ENCODE data around the gene CTAG1B. TPM values are rescaled to one million over a fixed set of nuclear protein-coding genes. Genes with fewer than 3 reads are reported as not detected.
"Not testable (repeated sequence)": the region's sequence is repeated elsewhere in the genome, so short reads cannot be mapped to it uniquely, and the experiment has no call there.

Gene CTAG1B
- total RNA-seq (2014; rRNA removed; shearing (Covaris generic)), result not detected in 2 replicates
- polyA plus RNA-seq (2014; cell fraction: nucleus; rRNA removed), result not detected in 2 replicates

DNA sequence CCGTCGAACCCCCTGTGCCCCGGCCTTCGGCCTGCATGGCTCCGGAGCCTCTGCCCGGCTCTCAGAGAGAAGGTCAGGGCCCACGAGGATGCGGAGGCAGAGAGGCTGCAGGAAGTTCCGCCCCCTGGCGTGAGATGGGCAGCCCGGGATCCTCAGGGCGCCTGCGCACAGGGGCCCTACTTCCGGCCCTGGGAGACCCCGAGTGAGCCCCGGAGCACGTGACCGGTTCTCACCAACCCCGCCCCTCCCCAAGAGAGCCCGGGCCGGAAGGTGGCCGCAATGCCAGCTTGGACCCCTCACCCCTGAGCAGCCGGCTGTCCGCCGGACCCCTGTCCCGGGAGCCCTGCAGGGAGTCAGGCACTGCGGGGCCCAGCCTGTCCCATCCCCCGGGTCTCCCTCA is at the start of gene CTAG1B:
TSS of gene CTAG1B (minus strand) at position 101 of the 400 bp plus-strand sequence. CDS start at position 37, 64 bp downstream.
- DNase-seq (ENCODE audit: extremely low read depth, low read depth), result not testable (repeated sequence)

DNA sequence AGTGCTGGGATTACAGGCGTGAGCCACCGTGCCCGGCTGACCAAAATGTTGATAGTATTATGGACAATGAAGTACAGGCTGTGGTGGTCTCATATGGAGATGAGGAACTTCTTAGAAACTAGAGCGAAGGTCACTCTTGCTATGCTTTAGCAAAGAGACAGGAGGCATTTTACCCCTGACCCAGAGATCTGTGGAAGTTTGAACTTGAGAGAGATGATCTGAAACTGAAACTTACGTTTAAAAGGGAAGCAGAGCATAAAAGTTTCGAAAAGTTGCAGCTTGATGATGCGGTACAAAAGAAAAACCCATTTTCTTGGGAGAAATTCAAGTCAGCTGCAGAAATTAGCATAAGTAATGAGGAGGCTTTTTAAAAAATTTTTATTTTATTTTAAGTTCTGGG is 42.8 kb upstream of the CTAG1B start:
- no peak for DNase-seq (ENCODE audit: extremely low read depth, low read depth)

DNA sequence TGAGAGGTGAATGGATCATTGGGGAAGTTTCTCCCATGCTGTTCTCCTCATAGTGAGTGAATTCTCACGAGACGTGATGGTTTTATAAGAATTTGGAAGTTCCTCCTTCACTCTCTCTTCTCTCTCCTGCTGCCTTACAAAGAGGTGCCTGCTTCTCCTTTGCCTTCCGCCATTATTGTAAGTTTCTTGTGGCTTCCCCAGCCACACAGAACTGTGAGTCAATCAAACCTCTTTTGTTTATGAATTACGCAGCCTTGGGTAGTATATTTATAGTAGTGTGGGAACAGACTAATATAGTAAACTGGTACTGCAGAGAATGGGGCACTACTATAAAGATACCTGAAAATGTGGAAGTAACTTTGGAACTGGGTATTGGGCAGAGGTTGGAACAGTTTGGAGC is 42.1 kb upstream of the CTAG1B start:
- no peak for DNase-seq (ENCODE audit: extremely low read depth, low read depth)

DNA sequence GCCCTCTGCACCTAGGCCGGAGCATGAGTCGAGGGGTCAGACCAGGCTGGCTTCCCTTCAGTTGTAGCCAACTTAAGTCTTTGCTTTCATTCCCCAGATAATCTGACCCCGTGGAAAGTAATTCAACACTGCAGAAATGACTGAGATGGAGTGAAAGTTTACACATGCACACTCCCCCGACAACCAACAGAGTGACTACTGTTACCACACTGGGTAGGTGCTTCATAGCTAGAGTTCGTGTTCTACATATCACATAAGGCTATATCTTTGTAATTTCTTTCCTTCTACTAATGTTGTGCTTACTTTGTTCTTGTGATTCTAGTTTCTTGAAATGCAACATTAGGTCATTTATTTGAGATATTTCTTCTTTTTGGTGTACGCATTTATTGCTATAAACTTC is 41.5 kb upstream of the CTAG1B start:
- no peak for DNase-seq (ENCODE audit: extremely low read depth, low read depth)

DNA sequence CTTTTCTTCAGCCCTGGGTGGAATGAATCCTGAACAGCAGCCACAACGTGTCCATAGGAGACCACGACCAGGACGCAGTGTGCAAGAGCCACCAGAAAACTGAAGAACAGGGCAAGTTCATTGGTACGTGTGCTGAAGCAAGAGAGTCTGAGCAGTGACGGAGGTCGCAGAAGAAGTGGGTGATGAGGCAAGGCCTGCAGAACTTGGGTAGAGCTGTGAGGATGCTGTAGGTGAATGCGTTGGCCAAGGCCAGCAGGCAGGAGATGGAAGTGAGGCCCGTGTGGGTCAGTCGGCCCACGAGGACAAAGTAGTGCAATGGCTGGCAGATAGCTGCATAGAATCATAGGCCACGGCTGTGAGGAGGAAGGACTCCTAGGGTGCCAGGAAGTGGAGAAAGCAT is 39.9 kb upstream of the CTAG1B start:
- DNase-seq (ENCODE audit: extremely low read depth, low read depth), result no peak

DNA sequence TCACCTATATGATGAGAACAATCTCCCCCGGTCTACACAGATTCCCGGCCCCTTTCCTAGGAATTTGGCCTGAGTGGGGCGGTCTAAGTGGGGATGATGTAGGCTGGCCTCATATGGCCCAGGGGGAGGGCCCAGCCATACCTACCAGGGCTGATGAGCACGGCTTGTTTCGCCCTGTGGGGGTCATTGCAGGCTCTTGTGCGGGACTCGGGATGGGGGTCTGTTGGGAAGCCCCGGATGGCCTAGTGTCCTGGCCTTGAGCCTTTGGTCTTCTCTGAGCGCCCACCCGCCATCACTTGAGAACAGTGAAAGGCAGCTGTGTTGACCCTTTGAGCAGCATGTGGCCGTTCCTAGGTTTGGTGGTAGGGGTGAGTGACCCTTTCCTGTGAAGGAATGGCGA is 39.1 kb upstream of the CTAG1B start:
- no peak for DNase-seq (ENCODE audit: extremely low read depth, low read depth)

DNA sequence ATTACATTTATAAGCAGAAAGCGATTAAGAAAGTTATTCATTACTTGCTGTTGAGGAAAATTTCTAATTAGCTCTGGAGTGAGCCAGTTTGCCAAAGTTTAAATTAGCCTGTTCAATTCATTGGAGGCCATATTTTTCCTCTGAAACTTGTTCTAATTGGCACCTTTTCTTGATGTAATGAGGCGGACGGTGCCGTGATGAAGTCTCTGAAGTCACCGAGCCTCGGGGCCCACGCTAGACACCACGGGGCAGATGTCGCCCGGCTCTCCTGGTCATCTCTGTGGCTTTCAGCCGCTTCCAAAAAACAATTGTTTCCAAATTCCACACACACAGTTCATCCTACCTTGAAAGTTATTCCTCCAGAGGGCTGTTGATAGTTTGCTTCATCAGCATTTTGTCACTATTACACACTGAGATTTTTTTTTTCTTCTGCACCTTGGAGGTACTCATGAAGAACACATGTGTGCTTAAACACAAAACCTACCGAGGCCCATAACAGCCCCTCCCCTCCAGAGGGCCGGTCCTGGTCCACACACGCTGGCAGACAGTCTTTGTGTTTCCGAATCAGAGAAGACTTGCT is 38.2 kb upstream of the CTAG1B start:
- DNase-seq (ENCODE audit: extremely low read depth, low read depth), result no peak

DNA sequence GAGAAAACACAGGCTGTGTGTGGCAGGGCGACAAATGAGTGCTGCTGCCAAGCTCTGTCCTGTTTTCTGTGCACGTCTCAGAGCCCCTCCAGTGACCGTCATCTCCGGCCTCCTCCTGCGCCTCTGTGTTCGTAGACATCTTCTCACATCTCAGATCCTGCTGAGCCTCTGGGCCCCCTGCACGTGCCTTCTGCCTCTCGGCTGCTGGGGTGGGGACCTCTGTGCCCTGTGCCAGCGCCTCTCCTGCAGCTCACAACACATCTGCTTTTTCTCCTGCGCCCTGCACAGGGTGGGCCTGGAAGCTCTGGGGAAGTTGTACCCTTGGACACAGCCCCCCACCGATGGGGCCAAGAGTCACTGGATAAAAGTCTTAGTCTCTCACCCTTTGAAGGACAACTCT is 36.7 kb upstream of the CTAG1B start:
- no peak for DNase-seq (ENCODE audit: extremely low read depth, low read depth)

DNA sequence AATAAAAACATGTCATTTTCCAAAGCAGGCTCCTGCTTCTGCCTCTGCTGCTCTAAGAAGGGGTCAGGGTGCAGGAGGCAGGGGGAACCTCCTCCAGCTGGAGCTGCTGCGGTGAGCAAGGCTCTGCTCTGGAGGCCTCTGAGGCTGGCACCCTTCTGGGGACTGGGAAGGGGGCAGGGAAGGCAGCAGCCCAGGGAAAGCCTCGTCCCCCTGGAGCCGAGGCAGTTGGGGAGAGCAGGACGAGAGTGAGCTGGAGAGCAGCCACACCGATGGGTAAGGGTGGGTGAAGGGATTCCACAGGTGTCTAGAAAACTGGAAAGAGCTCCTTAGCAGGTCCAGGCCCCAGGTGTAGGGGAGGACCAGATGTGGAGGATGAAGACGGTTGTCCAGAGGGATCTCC is 36.3 kb upstream of the CTAG1B start:
- DNase-seq (ENCODE audit: extremely low read depth, low read depth), result no peak

DNA sequence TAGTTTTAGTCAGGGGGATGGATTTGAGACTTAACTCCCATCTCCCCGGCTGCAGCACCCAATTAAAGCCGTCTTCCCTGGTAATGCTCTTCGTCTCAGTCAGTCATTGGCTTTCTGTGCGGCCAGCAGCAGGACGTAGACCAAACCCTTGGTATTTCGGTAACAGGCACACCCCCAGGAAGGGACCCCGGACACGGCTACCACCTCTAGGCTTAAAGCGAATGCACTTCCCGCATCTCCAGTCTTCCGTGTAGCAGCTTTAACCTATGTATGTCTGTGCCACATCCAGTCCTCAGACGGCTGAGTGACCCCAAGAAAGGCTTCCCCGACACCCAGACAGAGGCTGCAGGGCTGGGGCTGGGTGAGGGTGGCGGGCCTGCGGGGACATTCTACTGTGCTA is 35.8 kb upstream of the CTAG1B start:
- no peak for DNase-seq (ENCODE audit: extremely low read depth, low read depth)

DNA sequence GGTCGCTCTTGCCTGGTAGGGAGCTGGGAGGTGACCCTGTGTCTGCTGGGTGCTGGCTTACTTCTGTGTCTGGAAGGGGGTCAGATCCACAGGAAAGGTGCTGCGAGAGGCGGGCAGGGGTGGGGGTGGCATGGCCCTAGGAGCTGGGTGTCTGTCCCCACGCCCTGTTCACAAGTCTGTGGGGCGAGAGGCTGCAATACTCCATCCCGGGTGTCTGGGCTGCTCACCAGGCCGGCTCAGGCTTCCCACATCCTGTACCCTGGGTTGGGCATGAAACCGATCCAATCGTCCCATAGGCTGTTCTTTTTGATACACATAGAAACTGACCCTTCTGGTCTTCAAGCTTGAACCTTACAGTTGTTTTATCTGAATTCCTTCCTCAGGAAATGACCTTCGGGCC is 35.3 kb upstream of the CTAG1B start:
- no peak for DNase-seq (ENCODE audit: extremely low read depth, low read depth)

DNA sequence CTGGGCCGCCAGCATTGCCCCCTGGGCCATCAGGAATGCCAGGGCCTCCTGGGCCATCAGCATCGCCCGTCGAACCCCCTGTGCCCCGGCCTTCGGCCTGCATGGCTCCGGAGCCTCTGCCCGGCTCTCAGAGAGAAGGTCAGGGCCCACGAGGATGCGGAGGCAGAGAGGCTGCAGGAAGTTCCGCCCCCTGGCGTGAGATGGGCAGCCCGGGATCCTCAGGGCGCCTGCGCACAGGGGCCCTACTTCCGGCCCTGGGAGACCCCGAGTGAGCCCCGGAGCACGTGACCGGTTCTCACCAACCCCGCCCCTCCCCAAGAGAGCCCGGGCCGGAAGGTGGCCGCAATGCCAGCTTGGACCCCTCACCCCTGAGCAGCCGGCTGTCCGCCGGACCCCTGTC is 34.3 kb upstream of the CTAG1B start, which contains the start of gene CTAG2:
TSS of gene CTAG2 (minus strand) at position 167 of the 400 bp plus-strand sequence. CDS start at position 103, 64 bp downstream.
- not testable (repeated sequence) for DNase-seq (ENCODE audit: extremely low read depth, low read depth)

DNA sequence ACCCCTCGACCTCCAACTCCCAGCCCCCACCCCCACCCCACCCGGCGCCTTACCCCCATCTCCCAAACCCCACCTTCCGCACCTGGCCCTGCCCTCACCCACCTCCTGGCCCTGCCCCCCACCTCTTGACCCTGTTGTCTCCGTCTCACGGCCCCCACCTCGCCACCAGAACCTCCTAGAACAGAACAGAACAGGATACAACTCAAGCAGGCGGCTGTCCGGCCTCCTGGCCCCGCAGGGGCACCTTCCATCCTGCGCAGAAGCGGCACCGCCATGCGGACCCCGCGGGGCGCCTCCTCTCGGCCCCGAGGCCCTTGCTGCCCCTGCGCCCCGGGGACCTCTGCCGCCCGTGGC is 33.9 kb upstream of the CTAG1B start:
- DNase-seq (ENCODE audit: extremely low read depth, low read depth), result no peak

DNA sequence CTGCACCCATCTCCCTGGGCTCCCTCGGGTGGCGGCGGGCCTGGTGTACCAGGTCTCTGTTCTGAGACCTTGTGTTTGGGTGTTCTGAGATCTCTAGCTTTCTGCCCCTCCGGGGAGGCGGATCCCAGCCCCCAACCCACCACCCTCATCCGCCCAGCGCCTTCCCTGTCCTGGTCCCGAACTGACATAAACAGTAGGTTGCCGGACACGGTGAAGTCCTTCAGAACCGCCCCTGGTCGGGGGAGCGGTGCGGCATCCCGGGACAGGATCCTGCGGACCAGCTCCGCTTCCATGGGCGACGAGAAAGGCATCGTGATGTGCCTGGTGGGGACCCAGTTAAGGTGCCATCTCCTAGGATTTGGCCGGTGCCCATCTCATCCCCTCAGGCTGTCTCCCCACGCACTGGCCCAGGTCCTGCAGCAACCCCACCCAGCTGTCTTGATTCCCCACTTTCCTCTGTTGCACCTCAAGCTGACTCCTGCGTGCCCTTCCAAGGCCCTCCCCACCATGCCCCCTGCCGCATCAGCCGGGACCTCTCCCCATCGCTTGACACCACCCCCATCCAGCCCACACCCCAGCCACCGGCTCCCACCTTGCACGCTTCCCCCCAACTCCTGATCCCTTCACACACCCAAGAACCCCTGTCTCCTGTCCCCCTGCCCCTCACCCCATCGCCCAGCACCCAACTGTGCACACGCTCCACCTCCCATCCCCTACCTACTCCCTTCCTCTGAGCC is 33.4 kb upstream of the CTAG1B start:
- DNase-seq (ENCODE audit: extremely low read depth, low read depth), result no peak

DNA sequence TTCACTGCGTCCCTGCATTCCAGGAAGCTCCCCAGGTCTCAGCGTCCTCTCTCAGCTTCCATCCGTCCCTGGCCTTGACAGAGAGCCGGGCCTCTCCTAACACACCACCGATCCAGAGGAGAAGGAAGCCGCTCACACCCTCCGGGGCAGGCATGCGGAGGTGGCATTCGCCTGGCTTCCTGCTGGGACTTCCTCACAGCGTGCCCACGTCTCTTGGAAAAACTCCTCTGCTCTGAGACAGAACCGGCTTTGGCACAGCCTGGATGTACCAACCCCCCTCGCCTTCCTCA is 31.1 kb upstream of the CTAG1B start:
- no peak for DNase-seq (ENCODE audit: extremely low read depth, low read depth)

DNA sequence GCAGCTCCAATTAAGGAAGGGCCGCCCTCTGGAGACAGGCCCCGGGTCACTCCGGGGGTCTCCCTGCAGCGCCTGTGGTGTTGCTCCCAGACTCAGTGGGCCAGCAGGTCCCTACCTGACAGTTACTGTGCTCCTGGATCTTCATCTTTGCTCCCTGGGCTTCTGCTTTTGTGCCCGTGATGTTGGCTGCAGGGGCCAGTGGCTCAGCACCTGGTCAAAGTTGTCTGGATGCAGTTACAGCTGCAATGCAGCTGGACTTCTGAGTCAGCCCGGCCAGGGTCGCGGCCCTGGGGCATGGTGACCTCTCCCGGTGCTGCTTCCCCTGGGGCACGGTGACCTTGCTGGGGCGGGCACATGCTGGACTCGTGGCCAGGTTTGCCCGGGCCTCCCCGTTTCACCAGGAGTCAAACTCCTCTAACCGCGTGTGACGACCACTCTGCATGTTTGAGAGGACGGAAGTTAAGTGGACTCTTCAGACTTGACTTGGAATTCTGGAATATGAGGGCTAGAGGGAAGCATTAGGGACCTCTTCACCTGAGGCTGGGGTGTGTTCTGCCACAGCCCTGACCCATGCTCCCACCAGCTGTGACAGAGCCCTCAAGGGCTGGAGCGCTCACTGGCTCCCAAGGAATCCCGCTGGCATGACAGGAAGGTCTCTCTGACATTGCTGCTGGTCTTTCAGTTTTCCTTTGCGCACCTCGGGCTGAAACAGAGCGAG is 30.6 kb upstream of the CTAG1B start:
- DNase-seq (ENCODE audit: extremely low read depth, low read depth), result no peak

DNA sequence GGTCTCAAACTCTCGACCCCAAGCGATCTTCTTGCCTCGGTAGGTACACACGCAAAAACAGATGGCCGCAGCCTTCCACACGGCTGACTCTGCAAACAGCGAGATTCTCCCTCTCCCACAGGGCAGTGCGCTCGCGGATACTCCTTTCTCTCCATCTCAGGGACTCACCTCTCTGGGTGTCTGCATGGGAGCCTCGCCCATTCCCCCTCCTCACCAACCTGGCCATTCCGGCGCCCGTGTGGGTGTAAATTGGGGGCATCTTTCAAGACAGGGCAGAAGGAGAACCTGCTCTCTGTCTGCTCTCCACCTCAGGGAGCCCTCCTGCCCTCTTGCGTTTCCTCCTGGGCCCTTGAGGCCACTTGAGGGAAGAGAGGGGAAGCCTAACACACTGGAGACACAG is 29.8 kb upstream of the CTAG1B start:
- no peak for DNase-seq (ENCODE audit: extremely low read depth, low read depth)

DNA sequence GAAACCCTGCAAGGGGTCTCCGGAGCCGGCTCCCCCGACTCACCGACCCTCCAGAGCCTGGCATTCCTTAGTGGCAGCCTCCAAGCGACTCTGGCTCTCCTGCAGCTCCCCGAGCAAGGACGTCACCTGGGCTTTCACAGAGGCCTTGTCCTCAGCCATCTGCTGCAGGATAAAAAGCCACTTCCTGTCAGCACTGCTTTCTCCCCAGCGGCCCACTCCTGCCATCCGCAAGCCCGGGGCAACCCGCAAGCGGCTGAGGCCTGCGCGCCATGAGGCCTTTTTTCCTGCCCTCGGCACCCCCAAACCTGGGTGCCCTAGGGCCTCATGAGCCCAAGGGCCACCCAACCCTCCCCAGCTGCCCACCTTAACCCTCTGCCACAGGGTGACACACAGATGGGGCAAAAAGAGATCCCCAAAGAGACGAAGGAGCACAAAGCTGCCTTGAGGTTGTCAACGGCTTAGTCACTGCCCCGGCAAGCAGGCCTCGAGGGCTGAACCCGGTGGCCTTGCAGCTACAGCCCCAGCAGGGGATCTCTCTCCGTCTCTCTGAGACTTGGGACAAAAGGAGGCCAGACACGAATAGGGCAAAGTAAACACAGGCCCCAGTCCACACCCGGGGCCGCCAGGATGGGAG is 26.8 kb upstream of the CTAG1B start:
- DNase-seq (ENCODE audit: extremely low read depth, low read depth), result not testable (repeated sequence)

DNA sequence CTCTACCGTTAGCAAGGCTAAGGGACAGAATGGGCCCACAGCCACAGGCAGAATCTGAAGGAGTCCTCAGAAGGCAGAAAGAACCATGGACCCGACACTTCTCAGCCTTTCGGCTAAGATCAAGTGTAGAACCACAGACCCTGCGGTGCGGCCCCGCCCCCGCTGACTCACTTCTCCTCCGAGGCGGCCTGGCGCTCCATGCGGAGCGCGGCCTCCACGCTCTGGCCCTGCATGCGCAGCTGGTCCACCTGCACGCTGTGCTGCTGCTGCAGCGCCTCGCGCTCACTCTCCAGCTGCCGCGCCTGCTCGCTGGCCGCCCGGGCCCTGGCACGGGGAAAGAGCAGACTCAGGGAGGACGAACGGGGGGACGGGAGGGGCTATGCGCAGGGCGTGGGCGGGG is 24.6 kb upstream of the CTAG1B start:
- DNase-seq (ENCODE audit: extremely low read depth, low read depth), result not testable (repeated sequence)

DNA sequence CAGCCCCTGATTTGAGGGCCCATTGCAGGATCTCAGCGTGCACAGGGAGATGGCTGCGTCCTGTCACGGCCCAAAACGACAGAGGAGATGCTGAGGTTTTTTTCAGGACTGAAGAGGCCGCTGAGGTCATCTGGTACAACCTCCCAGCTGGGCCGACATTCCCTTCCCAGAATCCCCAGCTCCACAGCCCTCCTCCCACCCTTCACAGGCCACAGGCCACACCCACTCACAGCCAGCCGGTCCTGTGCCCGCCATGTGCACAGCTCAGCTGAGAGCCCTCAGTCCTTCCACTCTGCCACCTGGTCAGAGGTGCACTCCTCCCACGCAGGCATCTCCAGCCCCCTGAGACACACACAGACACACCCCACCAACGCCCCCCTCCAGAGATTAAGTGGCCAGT is 22.7 kb upstream of the CTAG1B start:
- not testable (repeated sequence) for DNase-seq (ENCODE audit: extremely low read depth, low read depth)

DNA sequence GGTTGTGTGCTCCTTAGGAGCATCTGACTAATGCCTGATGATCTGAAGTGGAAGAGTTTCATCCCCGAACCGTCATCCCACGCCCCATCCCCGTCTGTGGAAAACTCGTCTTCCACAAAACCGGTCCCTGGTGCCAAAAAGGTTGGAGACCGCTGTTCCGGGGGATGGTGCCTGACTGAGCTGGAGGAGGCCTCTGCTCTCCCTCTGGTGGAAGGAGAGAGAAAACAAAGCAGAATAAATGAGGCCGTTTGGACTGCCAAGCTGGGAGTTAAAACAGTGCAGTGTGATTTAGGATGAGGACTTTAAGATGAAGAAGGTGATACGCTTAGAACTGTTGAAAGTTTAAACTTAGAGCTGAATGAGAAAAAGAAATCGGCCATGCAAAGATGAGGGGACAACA is 14.6 kb upstream of the CTAG1B start:
- DNase-seq (ENCODE audit: extremely low read depth, low read depth), result not testable (repeated sequence)

Measured in NCI-H460 (cell line).